K562 (cell line): ENCODE measurements around the gene UMODL1. TPM values are rescaled to one million over a fixed set of nuclear protein-coding genes. Genes with fewer than 3 reads are reported as not detected.

Experiments
- ATAC-seq: fragments of 200-7000 bp; cut with Tn5 transposase; 3 replicates; pipeline ENCODE4 v1.9.1; 2020; ENCODE audit warnings: moderate library complexity
- BruUV-seq: library from RNA; stranded (reverse); fragments of 400-500 nt; replicated peaks from 2 replicates; lab custom pipeline; 2021; lab: Mats Ljungman, UMichigan
- CTCF ChIA-PET: fragments of 300-600 bp; formaldehyde crosslinking; extraction: SDS; loops from one replicate; lab custom pipeline; 2021; ENCODE audit warnings: low intra/inter-chr PET ratio; lab: Yijun Ruan, JAX
- POLR2A ChIA-PET: fragments of 300-600, 350-650 bp; sonication (Branson Sonifier 250); formaldehyde crosslinking; extraction: SDS; loops from one replicate; lab custom pipeline; 2021; ENCODE audit warnings: antibody characterized with exemption, inconsistent platforms; lab: Yijun Ruan, JAX
- DNase-seq, 4 experiments: peaks; one replicate each; pipeline versions ENCODE4 v3.0.0 to v3.0.0-alpha.2; 2011 to 2018; ENCODE audit warnings: low spot score in 3 of 4, mixed read lengths in 3 of 4; ENCODE audit errors: extremely low read depth in 1 of 4
- FAIRE-seq: peaks from 2 replicates; lab custom pipeline; 2011; peaks lifted over from hg19 to GRCh38; lab: Jason Lieb, UNC
- H2AFZ ChIP-seq: 2 replicates; pipeline ENCODE4 v1.6.0; 2011; ENCODE audit warnings: low read depth, low read length, control low read depth, inconsistent platforms
- H3K27ac ChIP-seq: fragments of 200-600 bp; 3 replicates; pipeline ENCODE4 v1.8.0; 2011; ENCODE audit warnings: low read depth, mild to moderate bottlenecking, control low read depth, inconsistent platforms, low read length, moderate library complexity, mixed read lengths; ENCODE audit errors: extremely low read depth
- H3K27me3 ChIP-seq, 2 experiments: fragments of 300-600 bp in 1 of 2; 2 replicates in 1 of 2; 3 replicates in 1 of 2; pipeline versions ENCODE4 v1.6.0 to v1.8.0; 2011; ENCODE audit warnings: inconsistent platforms in 2 of 2, low read length in 2 of 2, mild to moderate bottlenecking in 1 of 2, mixed read lengths in 1 of 2, moderate library complexity in 1 of 2; ENCODE audit not compliant: control insufficient read depth in 2 of 2, insufficient read depth in 2 of 2
- H3K36me3 ChIP-seq: fragments of 300-600 bp; 3 replicates; pipeline ENCODE4 v1.8.0; 2011; ENCODE audit warnings: mild to moderate bottlenecking, low read length, inconsistent platforms; ENCODE audit not compliant: control insufficient read depth, insufficient read depth
- H3K4me1 ChIP-seq, 2 experiments: fragments of 200-600 bp in 1 of 2; replicated peaks in 1 of 2; 2 replicates in 1 of 2; 3 replicates in 1 of 2; pipeline versions ENCODE4 v1.5.1 to v1.8.0; 2011; ENCODE audit warnings: inconsistent platforms in 2 of 2, low read length in 2 of 2, mild to moderate bottlenecking in 1 of 2, mixed read lengths in 1 of 2, moderate library complexity in 1 of 2; ENCODE audit not compliant: control insufficient read depth in 2 of 2, insufficient read depth in 2 of 2
- H3K4me2 ChIP-seq: 2 replicates; pipeline ENCODE4 v1.6.1; 2011; ENCODE audit warnings: low read length, control low read depth, inconsistent platforms, mixed read lengths; ENCODE audit not compliant: insufficient read depth
- H3K4me3 ChIP-seq: fragments of 200-600 bp; sonication (generic), shearing (Covaris generic); 2 replicates; pipeline ENCODE4 v1.5.1; 2016; ENCODE audit warnings: control low read depth, inconsistent platforms
- H3K79me2 ChIP-seq: fragments of 200-600 bp; 3 replicates; pipeline ENCODE4 v1.8.0; 2011; ENCODE audit warnings: low read length, inconsistent platforms; ENCODE audit not compliant: control insufficient read depth, insufficient read depth
- H3K9ac ChIP-seq, 2 experiments: 2 replicates each; pipeline versions ENCODE4 v1.6.0 to v1.6.1; 2011; ENCODE audit warnings: low read depth in 2 of 2, low read length in 2 of 2, control low read depth in 1 of 2, inconsistent platforms in 1 of 2, mild to moderate bottlenecking in 1 of 2, mixed read lengths in 1 of 2; ENCODE audit not compliant: insufficient read depth in 1 of 2
- H3K9me1 ChIP-seq: one replicate; pipeline ENCODE4 v1.6.0; 2011; ENCODE audit warnings: inconsistent platforms, mild to moderate bottlenecking, low read length, moderate library complexity; ENCODE audit not compliant: control insufficient read depth, insufficient read depth
- H3K9me3 ChIP-seq: replicated peaks from 2 replicates; pipeline ENCODE4 v1.5.1; 2011; ENCODE audit warnings: low read depth, low read length, inconsistent platforms; ENCODE audit not compliant: control insufficient read depth, insufficient read depth
- H4K20me1 ChIP-seq: replicated peaks from 2 replicates; pipeline ENCODE4 v1.6.1; 2011; ENCODE audit warnings: low read length, inconsistent platforms, mixed read lengths; ENCODE audit not compliant: control insufficient read depth, insufficient read depth
- DNMT1 ChIP-seq: fragments of 450-650 bp; IDR thresholded peaks from 2 replicates; pipeline ENCODE4 v1.6.1; 2016; ENCODE audit warnings: antibody characterized with exemption, mild to moderate bottlenecking
- POLR3A ChIP-seq: IDR thresholded peaks from 2 replicates; pipeline ENCODE4 v1.6.1; 2011; ENCODE audit warnings: borderline replicate concordance, mild to moderate bottlenecking, moderate library complexity; ENCODE audit not compliant: insufficient read length, insufficient read depth; ENCODE audit errors: extremely low read depth
- SLC30A9 ChIP-seq: fragments of 250-450 bp; sonication (Bioruptor Pico); IDR thresholded peaks from 2 replicates; pipeline ENCODE4 v1.8.0; 2022; ENCODE audit warnings: mild to moderate bottlenecking, moderate library complexity
- SOX6 ChIP-seq: fragments of 450-650 bp; IDR thresholded peaks from 2 replicates; pipeline ENCODE4 v1.6.1; 2014; ENCODE audit warnings: mild to moderate bottlenecking
- ZFX ChIP-seq: sonication (generic); formaldehyde crosslinking; IDR thresholded peaks from 2 replicates; pipeline ENCODE4 v1.8.0; 2022; ENCODE audit warnings: mild to moderate bottlenecking, missing genetic modification reagents, moderate library complexity
- ZNF507 ChIP-seq: conservative IDR thresholded peaks from 2 replicates; pipeline ENCODE4 v1.6.1; 2017; ENCODE audit warnings: missing genetic modification characterization, missing compliant biosample characterization
- ZNF830 ChIP-seq: fragments of 250-450 bp; sonication (Bioruptor Pico); IDR thresholded peaks from 2 replicates; pipeline ENCODE4 v1.5.0; 2021; ENCODE audit warnings: mild to moderate bottlenecking
- WGBS: fragments of 100-300 bp; shearing (Covaris generic); methylation state at CpG from one replicate; pipeline ENCODE4 v1.1.6; 2016; ENCODE audit warnings: low coverage, mixed read lengths; ENCODE audit not compliant: insufficient coverage; ENCODE audit errors: missing lambda C conversion rate; 5-methylcytosine and 5-hydroxymethylcytosine counted together
- in situ Hi-C: fragments of 300-500 bp; cut with MboI; formaldehyde crosslinking; loops from 4 replicates; pipeline ENCODE4 v1.15.0; 2018; ENCODE audit warnings: inconsistent platforms, mixed read lengths
- intact Hi-C: fragments of 100-400 bp; cut with micrococcal nuclease; formaldehyde crosslinking; loops from 2 replicates; pipeline ENCODE4 v1.14.2; 2022
- polyA plus RNA-seq, 8 experiments: library from polyadenylated mRNA; depleted of rRNA in 4 of 8; stranded (reverse) in 5 of 8; unstranded in 3 of 8; fragments of >200 nt; fragmentation: Nextera tagmentation in 2 of 8; fragmentation: Illumina TruSeq in 1 of 8; extraction: Ambion mirVana in 2 of 8; extraction: Trizol in 1 of 8; gene quantifications; 2 replicates each; pipeline versions ENCODE4 v1.2.1 to v1.2.3, GENCODE V29; 2011 to 2014; ENCODE audit warnings: inconsistent platforms in 1 of 8, missing spikeins in 1 of 8
- total RNA-seq, 7 experiments: library from RNA; depleted of rRNA in 6 of 7; stranded (reverse); fragments of >200 nt in 6 of 7; fragmentation: Illumina TruSeq in 2 of 7; extraction: Trizol in 2 of 7; gene quantifications; 2 replicates each; pipeline versions ENCODE4 v1.2.1 to v1.2.3, GENCODE V29; 2011 to 2021; ENCODE audit warnings: low replicate concordance in 1 of 7
- TF ChIP-seq, protein P1 (sequence below): fragments of 450-650 bp; formaldehyde crosslinking; IDR thresholded peaks from 2 replicates; pipeline ENCODE4 v1.4.0; 2022; ENCODE audit warnings: mild to moderate bottlenecking, moderate library complexity

The UMODL1 gene
- total and polyA plus RNA-seq, 9 of the 15 experiments (the other 6 are each of a cell fraction or from before 2014, with no cell fraction given) = not detected

DNA sequence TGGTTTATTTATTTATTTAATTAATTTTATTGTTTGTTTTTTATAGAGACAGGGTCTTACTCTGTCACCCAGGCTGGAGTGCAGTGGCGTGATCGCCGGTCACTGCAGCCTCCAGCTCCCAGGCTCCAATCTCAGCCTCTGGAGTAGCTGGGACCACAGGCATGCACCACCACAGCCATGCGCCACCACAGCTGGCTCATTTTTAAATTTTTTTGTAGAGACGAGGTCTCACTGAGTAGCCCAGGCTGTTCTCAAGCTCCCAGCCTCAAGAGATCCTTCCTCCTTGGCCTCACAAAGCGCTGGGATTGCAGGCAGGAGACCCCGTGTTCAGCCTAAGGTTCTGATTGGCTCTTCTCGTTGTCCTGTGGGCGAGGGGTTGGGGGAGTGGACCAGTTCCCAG, 22.1 kb downstream of the UMODL1 start (continued):
- TF ChIP-seq, protein P1, sequence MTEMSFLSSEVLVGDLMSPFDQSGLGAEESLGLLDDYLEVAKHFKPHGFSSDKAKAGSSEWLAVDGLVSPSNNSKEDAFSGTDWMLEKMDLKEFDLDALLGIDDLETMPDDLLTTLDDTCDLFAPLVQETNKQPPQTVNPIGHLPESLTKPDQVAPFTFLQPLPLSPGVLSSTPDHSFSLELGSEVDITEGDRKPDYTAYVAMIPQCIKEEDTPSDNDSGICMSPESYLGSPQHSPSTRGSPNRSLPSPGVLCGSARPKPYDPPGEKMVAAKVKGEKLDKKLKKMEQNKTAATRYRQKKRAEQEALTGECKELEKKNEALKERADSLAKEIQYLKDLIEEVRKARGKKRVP (CRISPR knock-in tag) = no peak
- TF ChIP-seq SLC30A9 (CRISPR knock-in tag) (no peak), ZNF507 (tag) (no peak), POLR3A (no peak), ZNF830 (CRISPR knock-in tag) (no peak), DNMT1 (no peak), SOX6 (no peak)

DNA sequence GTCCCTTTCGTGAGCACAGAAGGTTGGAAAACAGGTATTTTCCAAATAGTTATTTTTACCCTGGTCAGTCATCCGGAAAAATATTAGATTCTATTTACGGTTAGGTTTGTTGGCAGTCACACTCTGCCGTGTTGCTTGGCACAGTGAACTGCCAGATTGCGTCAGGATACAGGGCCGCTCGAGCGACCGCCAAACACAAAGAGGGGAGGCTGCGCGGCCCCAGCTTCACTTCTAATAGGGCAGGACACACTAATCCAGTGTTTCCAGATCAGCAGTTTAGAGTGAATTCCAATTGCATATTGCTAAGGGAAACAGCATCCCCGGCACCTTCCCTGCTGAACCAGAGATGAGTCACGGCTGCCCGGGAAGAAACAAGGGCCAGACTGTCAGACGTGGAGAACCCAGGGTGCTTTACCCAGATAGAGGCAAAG, 22.9 kb downstream of the UMODL1 start:
- no peak overlapping the region for H3K9ac ChIP-seq
- no peaks in the 10 kb centered on the region for H3K4me1 ChIP-seq
- no peak overlapping the region for H2AFZ ChIP-seq
- no TSS peak for BruUV-seq
- no peak for DNase-seq
- no peaks in the 10 kb centered on the region for H3K79me2 ChIP-seq
- no peak for TF ChIP-seq ZFX
- TF ChIP-seq, all 486 proteins: peak for 0
- FAIRE-seq = no peak
- Histone ChIP-seq H3K27ac (no peak overlapping the region), H3K9me3 (no peaks in the 10 kb centered on the region; the same call in 1 of the 2 replicates), H4K20me1 (no peaks in the 10 kb centered on the region), H3K27me3 (peaks cover 75 to 77% of the 10 kb centered on the region in 2 experiments), H3K9me1 (no peaks in the 10 kb centered on the region), H3K4me3 (no peak overlapping the region), H3K36me3 (no peaks in the 10 kb centered on the region), H3K4me2 (no peak overlapping the region)
- POLR2A ChIA-PET = interaction anchor here (0.7 kb wide), 1 partner anchor 12 kb away, joined by 3 read pairs; no protein-coding TSS in a partner anchor
- CTCF ChIA-PET = no interaction called here
- intact Hi-C loops = no loop called here
- in situ Hi-C loops = no loop called here
- WGBS = 4% methylated on average over 15 of the region's 15 CpGs
- ATAC-seq = no peak
